ENCODE results near the gene DDX5. TPM values are rescaled to one million over a fixed set of nuclear protein-coding genes. Genes with fewer than 3 reads are reported as not detected.

Gene DDX5
- total and polyA plus RNA-seq, 2 donors (not counting 1 experiment from before 2014, with no cell fraction given), result 439 to 598 TPM

GRCh38 chr17:64507413-64507782 is 1.3 kb upstream of the DDX5 start:
- H3K4me3 ChIP-seq (replicated peaks in 1 of 4; ENCODE audit: control extremely low read depth in 1 of 4, insufficient read depth in 1 of 4, low read depth in 3 of 4, low read length in 4 of 4), result peak overlapping the region; percentile 74 to 100 (median 92)
- peak overlapping the region; percentile 97 for H3K27ac ChIP-seq (ENCODE audit: insufficient read depth, low read length)
- H4K20me1 ChIP-seq (ENCODE audit: control insufficient read depth, extremely low read depth, insufficient read depth, low read length), result peaks cover 13% of the 10 kb centered on the region
- H3K4me1 ChIP-seq (ENCODE audit: control insufficient read depth, extremely low read depth, insufficient read depth, low read length), result peaks cover 14% of the 10 kb centered on the region
- peak; percentile 77 to 79 for DNase-seq (ENCODE audit: low read depth in 2 of 2)
- peak overlapping the region; percentile 78 for H2AFZ ChIP-seq (ENCODE audit: low read length)
- no peaks in the 10 kb centered on the region for H3K27me3 ChIP-seq (ENCODE audit: control insufficient read depth, insufficient read depth, low read length)
- peak overlapping the region; percentile 96 for H3K4me2 ChIP-seq (ENCODE audit: extremely low read depth, insufficient read depth, low read length)
- peaks cover 72% of the 10 kb centered on the region for H3K79me2 ChIP-seq (ENCODE audit: control insufficient read depth, insufficient read depth, low read length)
- H3K36me3 ChIP-seq (ENCODE audit: control insufficient read depth, insufficient read depth, low read length), result peaks cover 16% of the 10 kb centered on the region
- TF ChIP-seq EZH2 (IDR thresholded peaks at IDR 0.05; ENCODE audit: low read length, missing control alignments), result no peak
- peak; percentile 54 to 57 for TF ChIP-seq CTCF (conservative IDR thresholded peaks at IDR 0.05 in 1 of 2, IDR thresholded peaks at IDR 0.05 in 1 of 2; ENCODE audit: low read depth in 1 of 2, low read length in 2 of 2)
- peak overlapping the region; percentile 95 for H3K9ac ChIP-seq (ENCODE audit: insufficient read depth, low read length)
- H3K9me3 ChIP-seq (ENCODE audit: control insufficient read depth, insufficient read depth, low read depth, low read length), result no peaks in the 10 kb centered on the region

DNA sequence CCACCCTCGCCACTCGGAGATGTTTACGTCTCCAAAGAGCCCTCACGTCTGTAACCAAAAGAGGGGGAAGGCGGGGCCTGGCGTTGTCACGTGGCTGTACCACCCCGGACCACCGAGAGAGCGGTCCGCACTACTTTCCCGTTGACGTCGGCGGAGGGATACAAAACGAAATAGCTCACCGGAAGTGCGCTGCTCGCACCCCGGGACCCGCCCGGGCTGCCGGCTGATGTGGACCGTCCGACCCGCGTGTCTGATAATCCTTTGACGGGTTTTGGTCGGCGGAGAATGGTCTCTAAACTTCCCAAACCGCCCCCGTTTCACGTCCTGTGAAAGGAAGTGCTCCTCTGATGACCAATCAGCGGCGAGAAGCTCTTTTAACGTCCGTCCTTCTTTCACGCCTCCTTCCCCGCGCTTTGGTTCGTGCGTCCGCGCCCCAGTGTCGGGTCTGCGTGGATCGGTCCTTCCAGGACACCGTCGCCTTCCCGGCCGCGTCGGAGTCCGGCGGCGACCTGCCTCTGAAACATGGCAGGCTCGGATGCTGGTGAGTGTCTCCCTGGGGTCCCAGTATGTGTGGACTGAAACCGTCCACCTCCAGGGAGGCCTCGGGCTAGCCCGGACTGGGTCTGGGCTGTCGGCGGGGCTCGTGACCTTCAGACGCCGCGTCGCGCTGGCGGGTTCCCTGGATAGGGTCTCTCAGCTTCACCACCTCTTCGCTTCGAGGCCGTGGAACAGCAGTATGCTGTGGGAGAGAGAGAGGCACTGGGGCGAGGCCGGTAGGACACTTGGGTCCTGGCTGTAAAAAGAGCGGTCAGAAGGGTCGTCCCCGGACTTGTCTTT is 705 bp upstream of the DDX5 start, which contains the start of gene CEP95:
CEP95 (plus strand) TSS at position 402 of the 837 bp plus-strand sequence; CDS start at position 523, 121 bp downstream.
- Histone ChIP-seq H3K9ac (ENCODE audit: insufficient read depth, low read length) (peak within 1 kb of the TSS; percentile 95), H3K9me3 (ENCODE audit: control insufficient read depth, insufficient read depth, low read depth, low read length) (no peaks in the 10 kb centered on the region), H2AFZ (ENCODE audit: low read length) (peak within 1 kb of the TSS; percentile 78), H3K36me3 (ENCODE audit: control insufficient read depth, insufficient read depth, low read length) (peaks cover 20% of the 10 kb centered on the region), H3K4me1 (ENCODE audit: control insufficient read depth, extremely low read depth, insufficient read depth, low read length) (peaks cover 14% of the 10 kb centered on the region), H4K20me1 (ENCODE audit: control insufficient read depth, extremely low read depth, insufficient read depth, low read length) (peaks cover 13% of the 10 kb centered on the region), H3K4me3 (replicated peaks in 1 of 4; ENCODE audit: control extremely low read depth in 1 of 4, insufficient read depth in 1 of 4, low read depth in 3 of 4, low read length in 4 of 4) (peak within 1 kb of the TSS; percentile 74 to 100 (median 92)), H3K27me3 (ENCODE audit: control insufficient read depth, insufficient read depth, low read length) (no peaks in the 10 kb centered on the region), H3K27ac (ENCODE audit: insufficient read depth, low read length) (peak within 1 kb of the TSS; percentile 97), H3K4me2 (ENCODE audit: extremely low read depth, insufficient read depth, low read length) (peak within 1 kb of the TSS; percentile 96), H3K79me2 (ENCODE audit: control insufficient read depth, insufficient read depth, low read length) (peaks cover 78% of the 10 kb centered on the region)
- DNase-seq (ENCODE audit: low read depth in 2 of 2), result peak; percentile 99
- TF ChIP-seq CTCF (conservative IDR thresholded peaks at IDR 0.05 in 1 of 2, IDR thresholded peaks at IDR 0.05 in 1 of 2; ENCODE audit: low read depth in 1 of 2, low read length in 2 of 2), result no peak

DNA sequence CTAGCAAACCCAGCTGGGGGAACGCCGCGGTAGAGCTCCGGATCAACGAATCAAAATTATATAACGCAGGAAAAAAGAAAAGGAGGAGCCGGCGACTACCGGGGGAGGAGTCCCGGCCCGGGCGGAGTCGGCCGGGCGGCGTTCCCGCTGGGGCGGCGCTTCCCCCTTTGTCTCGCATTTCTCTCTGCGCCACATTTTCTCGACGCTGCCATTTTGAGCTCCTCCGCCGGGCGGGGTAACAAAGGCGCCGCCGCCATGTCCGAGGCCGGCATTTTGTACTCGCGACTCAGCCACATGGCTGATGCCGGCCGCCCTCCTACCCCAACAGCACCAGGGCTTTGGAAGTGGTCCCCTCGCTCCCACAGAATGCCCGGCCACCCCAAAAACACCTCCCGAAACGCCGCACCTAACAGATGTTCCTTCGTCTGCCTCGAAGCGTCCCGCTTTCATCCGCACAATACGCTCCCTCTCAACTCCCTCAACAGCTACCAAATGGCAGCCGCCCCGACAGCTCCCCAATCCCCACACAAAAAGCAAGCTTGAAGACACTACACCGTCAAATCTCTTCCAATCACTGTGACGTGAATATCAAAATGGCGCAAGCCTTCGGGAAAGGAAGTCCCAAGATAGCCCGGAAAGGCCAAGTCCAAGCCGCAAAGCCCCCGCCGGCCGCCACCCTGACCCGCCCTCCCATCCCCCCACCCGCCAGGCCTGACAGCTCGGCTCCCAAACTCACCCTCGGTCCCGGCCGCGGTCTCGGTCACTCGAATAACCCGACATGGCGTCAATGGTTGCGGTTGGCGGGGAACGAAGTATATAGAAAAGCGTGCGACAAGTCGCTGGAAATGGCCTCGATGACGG is 519 bp downstream of the DDX5 start:
- no peak for TF ChIP-seq CTCF (conservative IDR thresholded peaks at IDR 0.05 in 1 of 2, IDR thresholded peaks at IDR 0.05 in 1 of 2; ENCODE audit: low read depth in 1 of 2, low read length in 2 of 2)
- no peak for TF ChIP-seq EZH2 (IDR thresholded peaks at IDR 0.05; ENCODE audit: low read length, missing control alignments)
- DNase-seq (ENCODE audit: low read depth in 2 of 2), result peak; percentile 79 to 92
- Histone ChIP-seq H3K27me3 (ENCODE audit: control insufficient read depth, insufficient read depth, low read length) (no peaks in the 10 kb centered on the region), H3K9ac (ENCODE audit: insufficient read depth, low read length) (peak overlapping the region; percentile 95), H3K27ac (ENCODE audit: insufficient read depth, low read length) (peak overlapping the region; percentile 97), H3K4me1 (ENCODE audit: control insufficient read depth, extremely low read depth, insufficient read depth, low read length) (peaks cover 14% of the 10 kb centered on the region), H4K20me1 (ENCODE audit: control insufficient read depth, extremely low read depth, insufficient read depth, low read length) (peaks cover 13% of the 10 kb centered on the region), H2AFZ (ENCODE audit: low read length) (no peak overlapping the region), H3K36me3 (ENCODE audit: control insufficient read depth, insufficient read depth, low read length) (peaks cover 27% of the 10 kb centered on the region), H3K4me2 (ENCODE audit: extremely low read depth, insufficient read depth, low read length) (no peak overlapping the region), H3K9me3 (ENCODE audit: control insufficient read depth, insufficient read depth, low read depth, low read length) (no peaks in the 10 kb centered on the region), H3K79me2 (ENCODE audit: control insufficient read depth, insufficient read depth, low read length) (peaks cover 89% of the 10 kb centered on the region), H3K4me3 (replicated peaks in 1 of 4; ENCODE audit: control extremely low read depth in 1 of 4, insufficient read depth in 1 of 4, low read depth in 3 of 4, low read length in 4 of 4) (peak overlapping the region; percentile 74 to 100 (median 92))
